ENCODE data around the gene ABHD17A. TPM values are rescaled to one million over a fixed set of nuclear protein-coding genes. Genes with fewer than 3 reads are reported as not detected.
"Not testable (repeated sequence)": the region's sequence is repeated elsewhere in the genome, so short reads cannot be mapped to it uniquely, and the experiment has no call there.

ABHD17A gene
- total RNA-seq, 2 experiments from 2014 or later, result 117 to 125 TPM

DNA sequence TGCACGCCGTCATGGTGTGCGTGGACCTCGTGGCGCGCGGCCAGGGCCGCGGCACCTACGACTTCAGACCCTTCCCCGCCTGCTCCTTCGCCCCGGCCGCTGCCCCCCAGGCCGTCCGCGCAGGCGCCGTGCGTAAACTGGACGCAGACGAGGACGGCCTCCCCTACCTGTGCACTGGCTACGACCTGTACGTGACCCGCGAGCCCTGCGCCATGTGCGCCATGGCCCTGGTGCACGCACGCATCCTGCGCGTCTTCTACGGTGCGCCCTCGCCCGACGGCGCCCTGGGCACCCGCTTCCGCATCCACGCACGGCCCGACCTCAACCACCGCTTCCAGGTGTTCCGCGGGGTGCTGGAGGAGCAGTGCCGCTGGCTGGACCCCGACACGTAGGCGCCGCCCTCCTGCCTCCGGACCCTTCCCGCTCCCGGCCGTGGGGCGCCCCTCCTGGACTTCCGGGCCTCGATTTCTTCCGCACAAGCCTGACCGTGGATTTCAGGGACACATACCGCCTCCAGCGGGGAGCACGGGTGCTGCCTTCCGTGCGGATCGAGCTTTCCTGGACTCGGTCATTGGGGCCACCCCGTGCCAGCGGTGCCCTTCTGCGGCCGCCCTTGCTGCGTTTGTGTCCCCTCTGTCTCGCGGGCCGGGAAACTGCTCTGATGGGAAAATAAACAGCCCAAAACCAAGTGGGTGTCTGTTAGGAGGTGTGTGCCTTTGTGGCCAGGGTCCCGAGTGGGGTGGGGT is 27.6 kb upstream of the ABHD17A start:
- ChIA-PET CTCF (no interaction called here), POLR2A (no interaction called here)

DNA sequence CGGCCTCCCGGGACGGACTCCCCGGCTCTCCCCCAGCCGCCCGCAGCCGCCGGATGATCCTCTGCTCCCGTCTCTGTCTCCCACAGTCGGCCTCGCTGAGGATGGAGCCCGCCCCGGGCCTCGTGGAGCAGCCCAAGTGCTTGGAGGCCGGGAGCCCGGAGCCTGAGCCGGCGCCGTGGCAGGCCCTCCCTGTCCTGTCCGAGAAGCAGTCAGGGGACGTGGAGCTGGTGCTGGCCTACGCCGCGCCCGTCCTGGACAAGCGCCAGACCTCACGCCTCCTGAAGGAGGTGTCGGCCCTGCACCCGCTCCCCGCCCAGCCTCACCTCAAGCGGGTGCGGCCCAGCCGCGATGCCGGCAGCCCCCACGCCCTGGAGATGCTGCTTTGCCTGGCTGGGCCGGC is 26.7 kb upstream of the ABHD17A start:
- POLR2A ChIA-PET, result no interaction called here
- CTCF ChIA-PET, result no interaction called here

GRCh38 chr19:1911098-1911497 is 25.8 kb upstream of the ABHD17A start:
- POLR2A ChIA-PET, result no interaction called here
- CTCF ChIA-PET, result interaction anchor here (0.7 to 1.0 kb wide), 2 partner anchors 17 to 86 kb away, joined by 3 read pairs; no protein-coding TSS in a partner anchor

DNA sequence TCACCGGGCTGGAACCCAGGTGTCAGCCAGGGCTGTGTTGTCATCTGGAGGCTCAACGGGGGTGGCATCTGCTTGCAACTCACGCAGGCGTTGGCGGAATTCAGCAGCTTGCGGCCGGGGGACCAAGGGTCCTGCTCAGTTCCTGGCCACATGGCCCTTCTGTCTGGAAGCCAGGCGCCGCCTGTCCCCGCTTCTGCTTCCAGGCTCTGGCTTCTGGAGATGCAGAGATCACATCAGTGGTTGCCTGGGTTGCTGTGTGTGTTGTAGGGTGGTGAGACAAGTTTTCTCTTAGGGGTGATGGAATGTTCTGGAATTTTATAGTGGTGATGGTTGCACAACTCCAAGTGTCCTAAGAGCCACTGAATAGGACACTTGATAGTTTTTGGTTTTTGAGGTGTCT is 24.9 kb upstream of the ABHD17A start:
- ChIA-PET CTCF (interaction anchor here (1.0 kb wide), 1 partner anchor 18 kb away, joined by 3 read pairs; no protein-coding TSS in a partner anchor), POLR2A (interaction anchor here (0.7 to 1.0 kb wide), 2 partner anchors 35 to 1200 kb away, joined by 3 to 4 read pairs; no protein-coding TSS in a partner anchor)

- ChIA-PET CTCF (no interaction called here), POLR2A (interaction anchor here (0.7 to 1.0 kb wide), 2 partner anchors 35 to 1200 kb away, joined by 3 to 4 read pairs; no protein-coding TSS in a partner anchor)
These were observed 24.4 kb upstream of the ABHD17A start for GRCh38 chr19:1909761-1910080.

DNA sequence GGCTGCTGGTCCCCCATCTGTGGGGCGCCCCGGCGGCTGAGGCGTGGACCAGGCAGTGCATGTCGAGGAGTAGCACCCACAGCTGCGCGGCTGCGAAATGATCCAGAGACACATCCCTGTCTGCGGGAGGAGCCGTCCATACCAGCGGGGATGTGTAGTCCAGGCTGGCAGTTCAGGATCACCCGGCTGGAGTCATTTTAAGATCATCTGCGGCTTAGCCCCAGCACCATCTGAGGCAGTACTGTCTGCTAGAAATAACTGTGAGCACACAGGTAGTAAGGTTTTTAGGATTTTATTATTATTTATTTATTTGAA is 23.0 kb upstream of the ABHD17A start:
- CTCF ChIA-PET, result no interaction called here
- POLR2A ChIA-PET, result interaction anchor here (0.5 kb wide), 1 partner anchor 344 kb away, joined by 5 read pairs; no protein-coding TSS in a partner anchor

DNA sequence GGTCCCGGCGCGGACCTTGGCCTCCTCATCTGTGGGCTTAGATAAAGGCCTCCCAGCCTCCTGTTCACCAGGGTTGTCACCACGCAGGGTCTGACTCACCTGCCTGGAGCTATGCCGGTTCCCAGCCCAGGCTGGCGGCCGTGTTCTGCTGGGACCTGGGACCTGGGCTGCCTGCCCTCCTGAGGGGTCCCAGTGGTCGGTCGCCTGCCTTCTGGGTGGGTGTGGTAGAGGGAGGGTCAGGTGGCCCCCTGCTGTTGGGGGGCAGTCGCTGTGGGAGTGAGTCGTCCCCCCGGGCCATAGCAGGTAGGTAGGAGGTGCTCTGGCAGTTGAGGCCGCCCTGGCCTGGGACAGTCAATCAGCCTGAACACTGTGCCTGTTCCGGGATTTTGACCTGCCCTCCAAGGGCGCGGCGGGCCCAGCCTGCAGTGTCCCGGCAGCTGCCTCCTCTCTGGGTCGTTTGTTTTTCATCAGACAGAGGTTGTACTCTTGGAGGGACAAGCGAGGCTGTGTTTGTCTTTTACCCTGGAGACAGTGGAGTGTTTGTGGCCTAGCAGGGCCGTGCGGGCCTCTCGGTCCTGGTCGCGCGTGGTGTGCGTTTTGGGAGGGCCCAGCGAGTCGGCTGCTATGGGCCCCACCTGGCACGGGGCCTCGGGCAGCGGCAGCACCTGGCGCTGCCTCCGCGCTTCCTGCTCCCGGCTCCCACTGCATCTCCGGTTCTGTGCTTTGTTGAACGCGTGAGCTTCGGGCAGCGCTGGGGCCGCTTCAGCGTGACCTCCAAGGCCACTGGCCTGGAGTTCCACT is 22.5 kb upstream of the ABHD17A start:
- ChIA-PET CTCF (interaction anchor here (0.5 to 1.0 kb wide), 2 partner anchors 54 to 248 kb away, joined by 3 read pairs; no protein-coding TSS in a partner anchor), POLR2A (no interaction called here)

DNA sequence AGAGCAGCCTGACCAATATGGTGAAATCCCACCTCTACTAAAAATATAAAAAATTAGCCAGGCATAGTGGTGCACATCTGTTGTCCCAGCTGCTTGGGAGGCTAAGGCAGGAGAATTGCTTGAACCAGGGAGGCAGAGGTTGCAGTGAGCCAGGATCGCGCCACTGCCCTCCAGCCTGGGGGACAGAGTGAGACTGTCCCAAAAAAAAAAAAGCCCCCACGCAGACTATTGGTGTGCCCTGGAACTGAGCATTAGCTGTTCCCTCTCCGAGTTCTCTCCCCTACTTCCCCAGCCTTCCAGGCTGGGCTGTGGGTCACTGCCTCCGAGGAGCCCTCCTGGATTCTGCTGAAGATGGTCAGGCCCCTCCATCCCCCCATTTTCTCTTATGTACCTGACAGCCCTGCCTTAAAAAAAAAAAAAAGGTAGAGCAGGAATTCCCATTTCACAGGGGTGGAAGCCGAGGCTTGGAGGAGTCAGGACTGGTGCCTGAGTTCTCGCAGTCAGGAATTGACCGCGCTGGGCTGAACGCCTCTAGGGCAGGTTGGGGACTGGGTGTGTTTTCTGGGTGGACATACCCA is 21.8 kb upstream of the ABHD17A start:
- POLR2A ChIA-PET, result no interaction called here
- CTCF ChIA-PET, result interaction anchor here (1.0 kb wide), 1 partner anchor 55 kb away, joined by 3 read pairs; no protein-coding TSS in a partner anchor

- ChIA-PET POLR2A (interaction anchor here (0.9 kb wide), 1 partner anchor 9 kb away, joined by 6 read pairs; no protein-coding TSS in a partner anchor), CTCF (interaction anchor here (0.5 to 1.5 kb wide), 3 partner anchors 9 to 80 kb away, joined by 3 to 5 read pairs (median 3); no protein-coding TSS in a partner anchor)
These were observed 20.6 kb upstream of the ABHD17A start for GRCh38 chr19:1905863-1906375.

GRCh38 chr19:1905110-1905862 is 20.0 kb upstream of the ABHD17A start, which contains the start of the genes ADAT3 and SCAMP4:
Gene ADAT3 (plus strand): TSS chr19:1905399. CDS start chr19:1912048, 6,649 bp downstream.
Gene SCAMP4 (plus strand): TSS chr19:1905399. CDS start chr19:1915020, 9,621 bp downstream.
- POLR2A ChIA-PET, result interaction anchor here (0.9 kb wide), 1 partner anchor 8 kb away, joined by 6 read pairs; no protein-coding TSS in a partner anchor
- CTCF ChIA-PET, result interaction anchor here (0.5 to 1.5 kb wide), 5 partner anchors 8 to 147 kb away, joined by 3 to 5 read pairs (median 3); no protein-coding TSS in a partner anchor

- CTCF ChIA-PET, result interaction anchor here (1.0 to 1.1 kb wide), 2 partner anchors 18 to 147 kb away, joined by 3 to 4 read pairs; no protein-coding TSS in a partner anchor
- POLR2A ChIA-PET, result no interaction called here
These were observed 19.5 kb upstream of the ABHD17A start for GRCh38 chr19:1904860-1905109.

- POLR2A ChIA-PET, result interaction anchor here (0.6 to 0.7 kb wide), 3 partner anchors 16 to 447 kb away, joined by 3 to 12 read pairs (median 7); no protein-coding TSS in a partner anchor
These were observed 17.6 kb upstream of the ABHD17A start for GRCh38 chr19:1902923-1903322.

DNA sequence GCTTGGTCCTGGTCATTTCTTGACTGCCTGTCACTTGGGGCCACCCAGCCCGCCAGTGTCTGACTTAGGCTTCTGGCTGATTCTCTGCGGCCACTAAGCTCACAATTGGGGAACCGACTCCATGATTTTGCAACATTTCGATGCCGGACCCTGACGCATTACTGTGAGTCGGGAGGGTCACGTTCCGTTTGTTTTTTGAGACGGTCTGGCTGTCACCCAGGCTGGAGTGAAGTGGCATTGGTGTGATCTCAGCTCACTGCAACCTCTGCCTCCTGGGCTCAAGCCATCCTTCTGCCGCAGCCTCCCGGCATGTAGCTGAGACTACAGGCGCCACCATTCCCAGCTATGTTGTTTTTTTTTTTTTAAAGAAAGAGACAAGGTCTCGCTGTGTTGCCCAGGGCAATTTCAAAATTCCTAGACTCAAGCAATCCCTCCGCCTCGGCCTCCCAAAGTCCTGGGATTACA is 16.7 kb upstream of the ABHD17A start:
- ChIA-PET CTCF (interaction anchor here (1.4 to 1.6 kb wide), 2 partner anchors 28 to 37 kb away, joined by 4 to 6 read pairs; no protein-coding TSS in a partner anchor), POLR2A (no interaction called here)

More at GRCh38 chr19:1902923-1903322, 17.6 kb upstream of the ABHD17A start:
- CTCF ChIA-PET, result interaction anchor here (0.7 to 1.6 kb wide), 4 partner anchors 25 to 310 kb away, joined by 3 to 6 read pairs (median 5); no protein-coding TSS in a partner anchor

GRCh38 chr19:1896508-1896907 is 11.2 kb upstream of the ABHD17A start:
- POLR2A ChIA-PET, result interaction anchor here (0.7 to 2.0 kb wide), 6 partner anchors 9 to 62 kb away, joined by 4 to 16 read pairs (median 6); partner anchors contain the start of genes ADAT3 and SCAMP4
- CTCF ChIA-PET, result interaction anchor here (0.5 to 2.8 kb wide), 12 partner anchors 14 to 641 kb away, joined by 3 to 19 read pairs (median 4); no protein-coding TSS in a partner anchor

GRCh38 chr19:1893791-1894190 is 8.5 kb upstream of the ABHD17A start:
- POLR2A ChIA-PET, result no interaction called here
- CTCF ChIA-PET, result interaction anchor here (1.0 kb wide), 1 partner anchor 9 kb away, joined by 3 read pairs; the partner anchor contains the start of gene ABHD17A

GRCh38 chr19:1889907-1890306 is 4.6 kb upstream of the ABHD17A start:
- POLR2A ChIA-PET, result no interaction called here
- CTCF ChIA-PET, result interaction anchor here (0.6 kb wide), 1 partner anchor 163 kb away, joined by 3 read pairs; no protein-coding TSS in a partner anchor

DNA sequence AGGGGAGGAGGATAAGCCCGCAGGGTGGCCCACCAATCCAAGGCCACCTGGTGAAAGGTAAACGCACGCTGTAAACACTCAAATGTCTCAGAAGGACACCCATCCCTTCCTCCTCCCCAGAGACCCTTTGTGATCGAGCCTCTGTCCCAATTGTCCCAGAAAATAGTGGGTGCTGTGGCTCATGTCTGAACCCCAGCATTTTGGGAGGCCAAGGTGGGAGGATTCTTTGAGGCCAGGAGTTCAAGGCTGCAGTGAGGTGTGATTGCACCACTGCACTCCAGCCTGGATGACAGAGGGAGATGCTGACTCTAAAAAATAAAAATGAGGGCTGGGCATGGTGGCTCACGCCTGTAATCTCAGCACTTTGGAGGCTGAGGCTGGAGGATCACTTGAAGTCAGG is 3.1 kb upstream of the ABHD17A start:
- ChIA-PET CTCF (interaction anchor here (0.6 kb wide), 1 partner anchor 14 kb away, joined by 3 read pairs; no protein-coding TSS in a partner anchor), POLR2A (no interaction called here)

- POLR2A ChIA-PET, result interaction anchor here (1.0 kb wide), 1 partner anchor 11 kb away, joined by 4 read pairs; no protein-coding TSS in a partner anchor
These were observed 1.1 kb upstream of the ABHD17A start for GRCh38 chr19:1886360-1886759.

More at GRCh38 chr19:1886360-1886759, 1.1 kb upstream of the ABHD17A start:
- CTCF ChIA-PET, result not testable (repeated sequence)

Measured in activated CD8-positive, alpha-beta memory T cell treated with anti-CD3 and anti-CD28 coated beads for 36 hours (primary cell).